Adrenal gland (tissue), 12 donors: Measurements from ENCODE around the gene TRAF7. TPM values are rescaled to one million over a fixed set of nuclear protein-coding genes. Genes with fewer than 3 reads are reported as not detected.
A peak's percentile ranks its signal among the peaks of the same experiment; 100 is the strongest.
"Not testable (repeated sequence)": the region's sequence is repeated elsewhere in the genome, so short reads cannot be mapped to it uniquely, and the experiment has no call there.

Source experiments
- DNase-seq, 7 donors: peaks; one replicate each; pipeline ENCODE4 v3.0.0-alpha.2; 2019 to 2020
- H3K27ac ChIP-seq, 5 donors: fragments of 200-600 bp; sonication (generic) in 4 of 5; 1 replicate in 3 of 5; 2 replicates in 2 of 5; pipeline versions ENCODE4 v1.5.1 to v1.8.0; 2016 to 2020; ENCODE audit warnings: mild to moderate bottlenecking in 1 of 5
- H3K27me3 ChIP-seq: fragments of 200-600 bp; 2 replicates; pipeline ENCODE4 v1.8.0; 2021
- H3K36me3 ChIP-seq, 2 donors: fragments of 200-600 bp; replicated peaks in 1 of 2; 1 replicate in 1 of 2; 2 replicates in 1 of 2; pipeline versions ENCODE4 v1.5.1 to v1.8.0; 2018 to 2022
- H3K4me1 ChIP-seq, 2 donors: fragments of 200-600 bp; replicated peaks in 1 of 2; 1 replicate in 1 of 2; 2 replicates in 1 of 2; pipeline versions ENCODE4 v1.5.1 to v1.8.0; 2018 to 2021
- H3K4me3 ChIP-seq, 4 donors: fragments of 200-600 bp; sonication (generic) in 3 of 4; one replicate each; pipeline ENCODE4 v1.5.1; 2016 to 2018
- H3K9me3 ChIP-seq, 3 donors: fragments of 200-600 bp; sonication (generic) in 1 of 3; replicated peaks in 1 of 3; 1 replicate in 2 of 3; 2 replicates in 1 of 3; pipeline versions ENCODE4 v1.5.1 to v1.8.0; 2016 to 2021
- CTCF ChIP-seq, 6 experiments: fragments of 450-650 bp in 4 of 6; fragments of 200-600 bp in 2 of 6; sonication (generic) in 1 of 6; IDR thresholded peaks; 1 replicate in 5 of 6; 2 replicates in 1 of 6; pipeline versions ENCODE4 v1.5.1 to v1.8.0; 2016 to 2021; ENCODE audit warnings: antibody characterized with exemption in 6 of 6, mild to moderate bottlenecking in 2 of 6, moderate library complexity in 1 of 6
- POLR2A ChIP-seq, 2 donors: fragments of 450-650 bp; IDR thresholded peaks; one replicate each; pipeline ENCODE4 v1.6.1; 2017; ENCODE audit warnings: antibody characterized with exemption in 2 of 2, mild to moderate bottlenecking in 2 of 2, moderate library complexity in 1 of 2
- WGBS, 4 donors: extraction: QIAGEN DNeasy Blood & Tissue Kit in 2 of 4; methylation state at CpG; one replicate each; pipeline versions ENCODE4 v1.1.5 to v1.1.7; 2013 to 2017; 5-methylcytosine and 5-hydroxymethylcytosine counted together
- intact Hi-C, 2 donors: fragments of 100-400 bp; cut with DNase I; formaldehyde crosslinking; loops; one replicate each; pipeline versions ENCODE4 v1.14.1 to v1.15.0; 2022 to 2023
- polyA plus RNA-seq, 3 donors: library from polyadenylated mRNA; stranded (reverse); fragments of 200-250 nt in 2 of 3; fragments of 350-450 nt in 1 of 3; fragmentation: Illumina TruSeq in 1 of 3; extraction: RNeasy Lipid Tissue Mini Kit (QIAGEN cat#74804) in 1 of 3; gene quantifications; one replicate each; pipeline ENCODE4 v1.2.3, GENCODE V29; 2013 to 2014
- total RNA-seq, 9 donors: library from RNA; depleted of rRNA in 4 of 9; stranded (reverse); fragments of >200 nt in 4 of 9; fragments of 120-200 nt in 1 of 9; fragmentation: NEBNext Ultra II Directional in 1 of 9; extraction: Animal tissue kit (Norgen Biotek cat#: 25700) in 1 of 9; gene quantifications; one replicate each; pipeline versions ENCODE4 v1.1.0 to v1.2.4, GENCODE V29; 2013 to 2023
- donor health status: healthy with polysubstance abuse.
- donor health status: Bipolar disorder and iron deficiency.
- donor health status: DM: yes; HTN: yes; CAD: no.
- donor health status: DM: no; HTN: no; CAD: no.
- donor health status: DM: no; HTN: no; CAD: no.
- donor health status: DM: yes; HTN: yes; CAD: no.

TRAF7 gene
- total and polyA plus RNA-seq, 12 donors: 21.0 to 129 (median 52.2) TPM

- H3K4me3 ChIP-seq, H3K27ac ChIP-seq, intact Hi-C loops, H3K9me3 ChIP-seq, H3K27me3 ChIP-seq, H3K4me1 ChIP-seq: not testable (repeated sequence)
- 78 to 90% (median 82%) methylated on average over 15 to 43 of the region's 43 CpGs for WGBS, 4 donors
- DNase-seq: peak in 5 of 7 donors; percentile 69 to 81 (median 71)
- peaks cover 0 to 52% of the 10 kb centered on the region in 2 donors for H3K36me3 ChIP-seq
Observed at GRCh38 chr16:2110332-2111008, 45.1 kb upstream of the TRAF7 start.

DNA sequence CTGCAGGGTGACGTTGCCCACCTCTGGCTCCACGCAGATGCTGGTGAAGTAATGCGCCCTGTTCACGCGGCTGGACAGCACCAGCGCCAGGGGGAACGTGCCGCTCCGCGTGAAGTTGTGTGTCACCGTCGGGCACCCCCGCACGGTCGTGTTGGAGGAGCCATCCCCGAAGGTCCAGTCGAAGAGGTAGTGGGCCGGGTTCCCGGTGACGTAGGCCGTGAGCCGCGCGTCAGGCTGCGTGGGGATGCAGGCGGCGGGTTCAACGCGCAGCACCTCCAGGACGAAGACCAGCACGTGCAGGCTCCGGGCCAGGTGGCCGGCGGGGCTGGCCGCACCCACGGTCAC lies 44.6 kb upstream of the TRAF7 start:
- H3K4me3 ChIP-seq, H3K27me3 ChIP-seq, H3K9me3 ChIP-seq, intact Hi-C loops, H3K27ac ChIP-seq, H3K4me1 ChIP-seq, DNase-seq: not testable (repeated sequence)
- 92 to 96% (median 94%) methylated on average over 5 to 36 of the region's 36 CpGs for WGBS, 4 donors
- H3K36me3 ChIP-seq: peaks cover 0 to 47% of the 10 kb centered on the region in 2 donors

DNA sequence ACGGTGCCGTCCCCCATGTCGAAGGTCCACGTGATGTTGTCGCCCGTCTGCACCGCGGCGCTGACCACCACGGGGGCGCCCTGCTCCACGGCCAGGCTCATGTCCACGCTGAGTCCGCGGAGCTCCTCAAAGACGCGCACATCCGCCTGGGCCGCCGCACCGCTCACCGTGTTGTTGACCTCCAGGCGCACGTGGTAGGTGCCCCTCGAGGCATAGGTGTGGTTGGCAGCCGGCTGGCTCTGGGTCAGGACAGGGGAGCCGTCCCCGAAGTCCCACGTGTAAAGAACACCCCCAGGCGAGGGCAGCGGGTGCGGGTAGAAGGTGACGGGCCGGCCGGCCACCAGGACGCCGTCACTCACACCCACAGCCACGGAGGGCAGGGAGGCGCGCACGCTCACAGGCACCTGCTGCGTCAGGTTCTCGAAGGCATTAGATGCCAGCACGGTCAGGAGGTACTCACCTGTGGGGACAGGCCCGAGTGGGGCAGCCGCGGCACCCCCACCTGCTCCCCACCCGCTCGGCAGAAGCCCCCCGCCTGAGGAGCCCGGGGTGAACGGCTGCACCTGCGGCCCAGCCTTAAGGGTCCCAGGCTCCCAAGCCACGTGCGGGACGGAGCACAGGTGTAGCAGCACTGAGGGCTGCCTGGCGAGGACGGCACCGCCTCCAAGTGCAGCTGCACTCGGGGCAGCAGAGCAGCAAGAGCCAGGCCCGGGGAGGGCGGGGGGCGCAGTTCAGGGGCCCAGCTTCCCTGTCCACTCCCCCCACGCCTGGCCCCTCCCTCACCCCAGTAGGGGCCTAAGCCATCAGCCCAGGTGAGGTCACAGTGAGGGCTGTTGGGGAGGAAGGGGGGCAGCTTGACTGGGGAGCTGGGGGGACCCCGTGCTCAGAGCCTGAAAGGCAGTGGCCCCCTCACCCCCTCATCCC lies 43.9 kb upstream of the TRAF7 start:
- H3K4me1 ChIP-seq, H3K27me3 ChIP-seq, DNase-seq, intact Hi-C loops, H3K9me3 ChIP-seq, H3K27ac ChIP-seq, H3K4me3 ChIP-seq: not testable (repeated sequence)
- 94 to 97% (median 95%) methylated on average over 25 to 65 of the region's 65 CpGs for WGBS, 4 donors
- peaks cover 0 to 45% of the 10 kb centered on the region in 2 donors for H3K36me3 ChIP-seq

GRCh38 chr16:2112539-2113106 lies 43.0 kb upstream of the TRAF7 start:
- H3K27me3 ChIP-seq, H3K4me1 ChIP-seq, H3K9me3 ChIP-seq, intact Hi-C loops, DNase-seq, H3K4me3 ChIP-seq, H3K27ac ChIP-seq: not testable (repeated sequence)
- peaks cover 0 to 40% of the 10 kb centered on the region in 2 donors for H3K36me3 ChIP-seq
- WGBS, 4 donors: 80 to 90% (median 86%) methylated on average over 4 to 30 of the region's 30 CpGs

DNA sequence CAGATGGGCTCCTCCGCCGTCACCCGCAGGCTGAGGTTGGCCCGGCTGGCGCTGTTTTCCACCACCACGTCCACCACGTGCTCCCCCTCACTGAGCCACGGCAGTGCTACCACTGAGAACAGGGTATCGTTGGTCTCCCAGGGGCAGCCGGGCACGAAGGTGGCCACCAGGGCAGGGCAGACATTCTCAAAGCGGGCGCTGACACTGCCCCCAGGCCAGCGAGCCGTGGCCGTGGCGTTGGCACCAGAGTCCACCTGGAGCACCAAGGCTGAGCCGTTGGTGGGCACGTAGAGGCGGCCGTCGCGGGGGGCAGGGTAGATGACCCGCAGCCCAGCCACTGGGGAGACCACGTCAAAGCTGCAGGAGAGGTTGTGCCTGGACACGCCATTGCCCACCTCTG lies 41.4 kb upstream of the TRAF7 start:
- H3K27ac ChIP-seq, H3K9me3 ChIP-seq, H3K4me1 ChIP-seq, H3K4me3 ChIP-seq, H3K27me3 ChIP-seq, intact Hi-C loops, DNase-seq: not testable (repeated sequence)
- 91 to 98% (median 96%) methylated on average over 11 to 26 of the region's 26 CpGs for WGBS, 4 donors
- peaks cover 0 to 27% of the 10 kb centered on the region in 2 donors for H3K36me3 ChIP-seq

DNA sequence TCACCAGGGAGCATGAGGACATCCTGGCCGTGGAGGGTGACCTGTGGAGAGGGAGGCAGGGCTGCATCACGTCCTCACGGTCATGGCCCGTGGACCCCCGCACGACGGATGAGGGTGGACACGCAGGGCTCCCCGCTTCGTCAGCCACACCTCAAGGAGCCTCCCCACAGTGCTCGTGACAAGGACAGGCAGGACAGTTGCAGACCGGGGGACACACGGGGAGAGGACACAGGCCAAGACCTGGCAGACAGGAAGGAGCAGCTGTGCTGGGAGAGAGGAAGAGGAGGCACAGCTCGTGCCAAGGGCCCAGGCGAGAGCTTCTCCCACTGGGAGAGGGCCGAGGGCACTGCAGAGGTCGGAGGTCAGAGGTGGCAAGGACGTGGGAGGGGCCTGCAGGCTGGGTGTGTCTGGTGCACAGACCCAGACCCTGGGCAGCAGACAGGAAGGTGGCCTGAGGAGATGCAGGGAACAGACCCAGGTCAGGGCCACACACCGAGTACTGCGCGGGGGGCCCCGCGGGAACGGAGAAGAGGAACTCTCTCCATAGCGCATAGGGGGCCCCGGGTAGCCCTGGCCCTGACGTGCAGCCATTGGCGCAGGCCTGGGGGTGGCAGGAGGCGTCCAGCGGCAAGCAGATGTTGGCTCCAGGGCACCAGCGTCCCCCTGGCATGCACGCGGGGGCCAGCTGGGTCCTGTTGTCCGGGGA lies 40.5 kb upstream of the TRAF7 start:
- WGBS, 4 donors: 81 to 86% (median 85%) methylated on average over 6 to 24 of the region's 34 CpGs; no CpG with 5 or more reads in 1 of the 4 donors
- H3K4me1 ChIP-seq, H3K27ac ChIP-seq, H3K4me3 ChIP-seq, intact Hi-C loops, H3K27me3 ChIP-seq, H3K9me3 ChIP-seq, DNase-seq: not testable (repeated sequence)
- peaks cover 0 to 25% of the 10 kb centered on the region in 2 donors for H3K36me3 ChIP-seq

DNA sequence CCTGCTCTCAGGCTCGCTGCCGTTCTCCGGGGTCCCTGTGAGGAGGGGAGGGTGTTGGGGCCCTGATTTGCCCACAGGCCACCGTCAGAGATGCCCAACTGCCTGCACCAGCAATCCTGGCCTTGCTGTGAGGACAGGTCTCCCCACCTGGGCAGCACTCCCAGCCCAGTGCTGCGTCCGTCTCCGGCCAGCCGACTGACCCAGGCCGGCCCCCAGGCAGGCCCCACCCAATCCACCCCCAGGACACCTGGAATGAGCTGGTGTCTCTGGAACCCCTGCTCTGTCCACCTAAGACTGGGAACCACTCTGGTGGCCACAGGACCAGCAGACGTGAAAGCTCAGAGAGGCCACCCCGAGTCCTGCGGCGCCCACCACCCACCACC lies 40.0 kb upstream of the TRAF7 start:
- WGBS, 4 donors: 88 to 92% (median 91%) methylated on average over 5 to 13 of the region's 13 CpGs; no CpG with 5 or more reads in 1 of the 4 donors
- H3K4me1 ChIP-seq: no peaks in the 10 kb centered on the region
- H3K4me3 ChIP-seq: no peak overlapping the region
- no peaks in the 10 kb centered on the region for H3K27me3 ChIP-seq
- DNase-seq: no peak
- H3K9me3 ChIP-seq: no peaks in the 10 kb centered on the region
- intact Hi-C loops: no loop called here
- peaks cover 0 to 25% of the 10 kb centered on the region in 2 donors for H3K36me3 ChIP-seq
- no peak for TF ChIP-seq POLR2A (IDR thresholded peaks at IDR 0.05)
- TF ChIP-seq CTCF (IDR thresholded peaks at IDR 0.05): no peak
- no peak overlapping the region for H3K27ac ChIP-seq

GRCh38 chr16:2116428-2116827 lies 39.2 kb upstream of the TRAF7 start:
- intact Hi-C loops, DNase-seq, H3K9me3 ChIP-seq, H3K27me3 ChIP-seq, H3K4me3 ChIP-seq, H3K4me1 ChIP-seq: not testable (repeated sequence)
- H3K36me3 ChIP-seq: peaks cover 0 to 17% of the 10 kb centered on the region in 2 donors
- H3K27ac ChIP-seq: peak overlapping the region in 1 of 5 donors; percentile 22
- WGBS, 4 donors: 87 to 100% (median 89%) methylated on average over 2 to 17 of the region's 24 CpGs; no CpG with 5 or more reads in 1 of the 4 donors

DNA sequence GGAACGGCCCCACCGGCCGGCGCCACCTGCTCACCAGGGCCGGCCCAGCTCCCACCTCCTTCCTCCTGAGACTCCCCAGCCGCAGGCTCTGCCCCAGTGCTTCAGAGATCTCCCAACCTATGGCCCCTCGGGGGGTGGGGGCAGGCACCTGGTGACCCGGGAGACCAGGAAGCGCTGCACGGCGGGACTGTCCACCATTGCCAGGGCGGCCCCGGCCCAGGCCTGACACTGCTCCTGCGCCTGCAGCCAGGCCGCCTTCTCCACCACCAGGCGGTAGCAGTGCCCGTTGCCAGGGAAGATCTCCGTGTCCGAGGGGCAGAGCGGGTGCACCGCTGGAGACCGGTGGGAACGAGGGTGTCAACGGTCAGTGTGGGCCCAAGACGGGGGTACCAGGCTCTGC lies 38.2 kb upstream of the TRAF7 start:
- H3K36me3 ChIP-seq, DNase-seq, intact Hi-C loops, H3K9me3 ChIP-seq, H3K4me3 ChIP-seq, H3K27me3 ChIP-seq, H3K27ac ChIP-seq, H3K4me1 ChIP-seq: not testable (repeated sequence)
- WGBS, 4 donors: 93 to 100% (median 95%) methylated on average over 5 to 20 of the region's 25 CpGs; no CpG with 5 or more reads in 1 of the 4 donors
